Adrenal gland (tissue), 12 donors: ENCODE data around the gene SLC43A1. TPM values are rescaled to one million over a fixed set of nuclear protein-coding genes. Genes with fewer than 3 reads are reported as not detected.

Experiments used
- DNase-seq, 7 donors: peaks; one replicate each; pipeline ENCODE4 v3.0.0-alpha.2; 2019 to 2020
- H3K27ac ChIP-seq, 5 donors: fragments of 200-600 bp; sonication (generic) in 4 of 5; 1 replicate in 3 of 5; 2 replicates in 2 of 5; pipeline versions ENCODE4 v1.5.1 to v1.8.0; 2016 to 2020; ENCODE audit warnings: mild to moderate bottlenecking in 1 of 5
- H3K27me3 ChIP-seq: fragments of 200-600 bp; 2 replicates; pipeline ENCODE4 v1.8.0; 2021
- H3K36me3 ChIP-seq, 2 donors: fragments of 200-600 bp; replicated peaks in 1 of 2; 1 replicate in 1 of 2; 2 replicates in 1 of 2; pipeline versions ENCODE4 v1.5.1 to v1.8.0; 2018 to 2022
- H3K4me1 ChIP-seq, 2 donors: fragments of 200-600 bp; replicated peaks in 1 of 2; 1 replicate in 1 of 2; 2 replicates in 1 of 2; pipeline versions ENCODE4 v1.5.1 to v1.8.0; 2018 to 2021
- H3K4me3 ChIP-seq, 4 donors: fragments of 200-600 bp; sonication (generic) in 3 of 4; one replicate each; pipeline ENCODE4 v1.5.1; 2016 to 2018
- H3K9me3 ChIP-seq, 3 donors: fragments of 200-600 bp; sonication (generic) in 1 of 3; replicated peaks in 1 of 3; 1 replicate in 2 of 3; 2 replicates in 1 of 3; pipeline versions ENCODE4 v1.5.1 to v1.8.0; 2016 to 2021
- CTCF ChIP-seq, 6 experiments: fragments of 450-650 bp in 4 of 6; fragments of 200-600 bp in 2 of 6; sonication (generic) in 1 of 6; IDR thresholded peaks; 1 replicate in 5 of 6; 2 replicates in 1 of 6; pipeline versions ENCODE4 v1.5.1 to v1.8.0; 2016 to 2021; ENCODE audit warnings: antibody characterized with exemption in 6 of 6, mild to moderate bottlenecking in 2 of 6, moderate library complexity in 1 of 6
- POLR2A ChIP-seq, 2 donors: fragments of 450-650 bp; IDR thresholded peaks; one replicate each; pipeline ENCODE4 v1.6.1; 2017; ENCODE audit warnings: antibody characterized with exemption in 2 of 2, mild to moderate bottlenecking in 2 of 2, moderate library complexity in 1 of 2
- WGBS, 4 donors: extraction: QIAGEN DNeasy Blood & Tissue Kit in 2 of 4; methylation state at CpG; one replicate each; pipeline versions ENCODE4 v1.1.5 to v1.1.7; 2013 to 2017; 5-methylcytosine and 5-hydroxymethylcytosine counted together
- intact Hi-C, 2 donors: fragments of 100-400 bp; cut with DNase I; formaldehyde crosslinking; loops; one replicate each; pipeline versions ENCODE4 v1.14.1 to v1.15.0; 2022 to 2023
- polyA plus RNA-seq, 3 donors: library from polyadenylated mRNA; stranded (reverse); fragments of 200-250 nt in 2 of 3; fragments of 350-450 nt in 1 of 3; fragmentation: Illumina TruSeq in 1 of 3; extraction: RNeasy Lipid Tissue Mini Kit (QIAGEN cat#74804) in 1 of 3; gene quantifications; one replicate each; pipeline ENCODE4 v1.2.3, GENCODE V29; 2013 to 2014
- total RNA-seq, 9 donors: library from RNA; depleted of rRNA in 4 of 9; stranded (reverse); fragments of >200 nt in 4 of 9; fragments of 120-200 nt in 1 of 9; fragmentation: NEBNext Ultra II Directional in 1 of 9; extraction: Animal tissue kit (Norgen Biotek cat#: 25700) in 1 of 9; gene quantifications; one replicate each; pipeline versions ENCODE4 v1.1.0 to v1.2.4, GENCODE V29; 2013 to 2023
- donor health status: healthy with polysubstance abuse.
- donor health status: Bipolar disorder and iron deficiency.
- donor health status: DM: yes; HTN: yes; CAD: no.
- donor health status: DM: no; HTN: no; CAD: no.
- donor health status: DM: no; HTN: no; CAD: no.
- donor health status: DM: yes; HTN: yes; CAD: no.

SLC43A1 gene
- total and polyA plus RNA-seq, 12 donors = 3.8 to 32.3 (median 22.9) TPM

- Histone ChIP-seq H3K27ac (peak overlapping the region in 2 of 5 donors; percentile 47 to 68), H3K27me3 (no peaks in the 10 kb centered on the region), H3K36me3 (peaks cover 0 to 38% of the 10 kb centered on the region in 2 donors), H3K4me3 (no peak overlapping the region), H3K4me1 (peaks cover 0 to 8% of the 10 kb centered on the region in 2 donors), H3K9me3 (no peaks in the 10 kb centered on the region)
- intact Hi-C loops = no loop called here
- WGBS, 4 donors = 21 to 55% (median 32%) methylated on average over 4 to 6 of the region's 6 CpGs
- DNase-seq = peak in 5 of 7 donors; percentile 46 to 79 (median 75)
- TF ChIP-seq POLR2A (IDR thresholded peaks at IDR 0.05) (no peak), CTCF (IDR thresholded peaks at IDR 0.05) (no peak)
Measured at GRCh38 chr11:57547854-57548377, 32.4 kb upstream of the SLC43A1 start.

GRCh38 chr11:57546869-57547475 is 31.5 kb upstream of the SLC43A1 start:
- H3K4me3 ChIP-seq = no peak overlapping the region
- peak in 6 of 7 donors; percentile 50 to 66 (median 62) for DNase-seq
- peaks cover 0 to 8% of the 10 kb centered on the region in 2 donors for H3K4me1 ChIP-seq
- no peaks in the 10 kb centered on the region for H3K27me3 ChIP-seq
- peaks cover 0 to 28% of the 10 kb centered on the region in 2 donors for H3K36me3 ChIP-seq
- H3K27ac ChIP-seq = peak overlapping the region in 2 of 5 donors; percentile 47 to 68
- intact Hi-C loops = no loop called here
- no peaks in the 10 kb centered on the region for H3K9me3 ChIP-seq
- WGBS, 4 donors = 49 to 56% (median 50%) methylated on average over 5 of the region's 5 CpGs
- TF ChIP-seq POLR2A (IDR thresholded peaks at IDR 0.05) = no peak
- TF ChIP-seq CTCF (IDR thresholded peaks at IDR 0.05) = peak in 1 of 6 experiments; percentile 17

- Histone ChIP-seq H3K9me3 (no peaks in the 10 kb centered on the region), H3K4me1 (peaks cover 0 to 8% of the 10 kb centered on the region in 2 donors), H3K36me3 (peaks cover 0 to 23% of the 10 kb centered on the region in 2 donors), H3K4me3 (no peak overlapping the region), H3K27me3 (no peaks in the 10 kb centered on the region), H3K27ac (no peak overlapping the region)
- no peak for DNase-seq
- WGBS, 4 donors = 95 to 100% (median 97%) methylated on average over 2 to 7 of the region's 7 CpGs
- no peak for TF ChIP-seq POLR2A (IDR thresholded peaks at IDR 0.05)
- no peak for TF ChIP-seq CTCF (IDR thresholded peaks at IDR 0.05)
- intact Hi-C loops = no loop called here
Measured at GRCh38 chr11:57546451-57546850, 30.9 kb upstream of the SLC43A1 start.

- Histone ChIP-seq H3K27ac (no peak overlapping the region), H3K4me1 (peaks cover 0 to 8% of the 10 kb centered on the region in 2 donors), H3K9me3 (no peaks in the 10 kb centered on the region), H3K27me3 (no peaks in the 10 kb centered on the region), H3K4me3 (no peak overlapping the region), H3K36me3 (peaks cover 0 to 17% of the 10 kb centered on the region in 2 donors)
- no peak for DNase-seq
- TF ChIP-seq POLR2A (IDR thresholded peaks at IDR 0.05) = no peak
- intact Hi-C loops = no loop called here
- WGBS, 4 donors = 91 to 100% (median 93%) methylated on average over 3 to 13 of the region's 13 CpGs
Measured at GRCh38 chr11:57545883-57546282, 30.4 kb upstream of the SLC43A1 start.
